Left lung (tissue), 10 donors: ENCODE results near the gene LACTB. TPM values are rescaled to one million over a fixed set of nuclear protein-coding genes. Genes with fewer than 3 reads are reported as not detected.
"Not testable (repeated sequence)": the region's sequence is repeated elsewhere in the genome, so short reads cannot be mapped to it uniquely, and the experiment has no call there.

Experiments used
- ATAC-seq: fragments of 200-7000 bp; cut with Tn5 transposase; one replicate; pipeline ENCODE4 v1.9.1; 2020; ENCODE audit warnings: moderate library complexity
- DNase-seq, 4 donors: peaks; one replicate each; pipeline ENCODE4 v3.0.0-alpha.2; 2013 to 2020
- H3K27ac ChIP-seq, 2 donors: fragments of 200-600 bp; sonication (generic) in 1 of 2; one replicate each; pipeline versions ENCODE4 v1.5.0 to v1.8.0; 2020 to 2021
- H3K27me3 ChIP-seq, 2 donors: fragments of 200-600 bp; sonication (generic) in 1 of 2; one replicate each; pipeline versions ENCODE4 v1.5.0 to v1.8.0; 2020 to 2021
- H3K36me3 ChIP-seq, 2 donors: fragments of 200-600 bp; sonication (generic) in 1 of 2; one replicate each; pipeline versions ENCODE4 v1.5.0 to v1.8.0; 2020 to 2021
- H3K4me1 ChIP-seq, 2 donors: fragments of 200-600 bp; one replicate each; pipeline ENCODE4 v1.8.0; 2021
- H3K4me3 ChIP-seq, 2 donors: fragments of 200-600 bp; sonication (generic) in 1 of 2; one replicate each; pipeline versions ENCODE4 v1.5.0 to v1.8.0; 2020 to 2021; ENCODE audit warnings: mild to moderate bottlenecking in 1 of 2
- H3K9me3 ChIP-seq, 2 donors: fragments of 200-600 bp; sonication (generic) in 1 of 2; one replicate each; pipeline versions ENCODE4 v1.5.0 to v1.8.0; 2020 to 2021
- CTCF ChIP-seq, 2 donors: fragments of 200-600 bp; sonication (generic) in 1 of 2; IDR thresholded peaks; one replicate each; pipeline versions ENCODE4 v1.5.0 to v1.8.0; 2021; ENCODE audit warnings: antibody characterized with exemption in 2 of 2
- intact Hi-C, 2 donors: fragments of 100-400 bp; cut with DNase I; formaldehyde crosslinking; loops; one replicate each; pipeline versions ENCODE4 v1.11.2 to v1.14.2; 2022
- polyA plus RNA-seq, 6 donors: library from polyadenylated mRNA; unstranded; fragments of 120-200 nt; gene quantifications; one replicate each; pipeline ENCODE4 v1.2.1, GENCODE V29; 2013; ENCODE audit not compliant: insufficient read length in 6 of 6
- total RNA-seq, 2 donors: library from RNA; stranded (reverse); fragmentation: NEBNext Ultra II Directional; extraction: Animal tissue kit (Norgen Biotek cat#: 25700); gene quantifications; one replicate each; pipeline ENCODE4 v1.2.1, GENCODE V29; 2021
- donor health status: DM: no; HTN: yes; CAD: no.
- donor health status: DM: no; HTN: no; CAD: no.

LACTB gene
- total and polyA plus RNA-seq, 8 donors, result 17.9 to 41.8 (median 19.9) TPM

GRCh38 chr15:63093486-63094205 is 28.0 kb upstream of the LACTB start:
- no peaks in the 10 kb centered on the region for H3K27me3 ChIP-seq
- no peaks in the 10 kb centered on the region for H3K36me3 ChIP-seq
- H3K9me3 ChIP-seq, result no peaks in the 10 kb centered on the region
- intact Hi-C loops, result loop anchor here in 1 of 2 donors (5.0 kb wide), 2 partner anchors 46 to 246 kb away; no protein-coding TSS in a partner anchor
- no peak overlapping the region for H3K4me3 ChIP-seq
- DNase-seq (peak; percentile 73 to 87 (median 81)), ATAC-seq (peak; percentile 96)
- H3K27ac ChIP-seq, result peak overlapping the region in 1 of 2 donors; percentile 2
- peaks cover 4 to 9% of the 10 kb centered on the region in 2 donors for H3K4me1 ChIP-seq
- TF ChIP-seq CTCF (IDR thresholded peaks at IDR 0.05), result peak; percentile 80 to 83

- intact Hi-C loops, result loop anchor here in 1 of 2 donors (5.0 kb wide), 2 partner anchors 47 to 247 kb away; no protein-coding TSS in a partner anchor
- TF ChIP-seq CTCF (IDR thresholded peaks at IDR 0.05), result no peak
- ATAC-seq (peak; percentile 73), DNase-seq (no peak)
- no peaks in the 10 kb centered on the region for H3K27me3 ChIP-seq
- no peaks in the 10 kb centered on the region for H3K36me3 ChIP-seq
- H3K9me3 ChIP-seq, result no peaks in the 10 kb centered on the region
- peak overlapping the region in 1 of 2 donors; percentile 2 for H3K27ac ChIP-seq
- H3K4me3 ChIP-seq, result no peak overlapping the region
- peaks cover 0 to under 1% of the 10 kb centered on the region in 2 donors for H3K4me1 ChIP-seq
Measured at GRCh38 chr15:63094495-63094931, 27.1 kb upstream of the LACTB start.

- ATAC-seq, result no peak
- H3K4me1 ChIP-seq, result no peaks in the 10 kb centered on the region
- H3K36me3 ChIP-seq, result no peaks in the 10 kb centered on the region
- intact Hi-C loops, result no loop called here
- no peaks in the 10 kb centered on the region for H3K9me3 ChIP-seq
- no peak overlapping the region for H3K4me3 ChIP-seq
- H3K27ac ChIP-seq, result no peak overlapping the region
- H3K27me3 ChIP-seq, result no peaks in the 10 kb centered on the region
- DNase-seq, result no peak
- TF ChIP-seq CTCF (IDR thresholded peaks at IDR 0.05), result no peak
Measured at GRCh38 chr15:63096178-63096577, 25.5 kb upstream of the LACTB start.

GRCh38 chr15:63098901-63099300 is 22.8 kb upstream of the LACTB start:
- H3K36me3 ChIP-seq, H3K27ac ChIP-seq, intact Hi-C loops, DNase-seq, H3K4me1 ChIP-seq, H3K27me3 ChIP-seq, H3K9me3 ChIP-seq, ATAC-seq, H3K4me3 ChIP-seq: not testable (repeated sequence)

- not testable (repeated sequence) for ATAC-seq, H3K27ac ChIP-seq, H3K27me3 ChIP-seq
Measured at GRCh38 chr15:63099581-63099980, 22.1 kb upstream of the LACTB start.

GRCh38 chr15:63103416-63103815 is 18.2 kb upstream of the LACTB start:
- Histone ChIP-seq H3K4me3 (no peak overlapping the region), H3K9me3 (no peaks in the 10 kb centered on the region), H3K27me3 (no peaks in the 10 kb centered on the region), H3K4me1 (peaks cover 0 to 3% of the 10 kb centered on the region in 2 donors), H3K36me3 (no peaks in the 10 kb centered on the region), H3K27ac (no peak overlapping the region)
- no peak for TF ChIP-seq CTCF (IDR thresholded peaks at IDR 0.05)
- DNase-seq (peak in 2 of 4 donors; percentile 10 to 19), ATAC-seq (no peak)
- intact Hi-C loops, result no loop called here

More at GRCh38 chr15:63099581-63099980, 22.1 kb upstream of the LACTB start:
- H3K36me3 ChIP-seq, H3K4me3 ChIP-seq, DNase-seq, H3K9me3 ChIP-seq, H3K4me1 ChIP-seq, intact Hi-C loops: not testable (repeated sequence)
